HG03196 (cell line): Measurements from ENCODE around the gene SDF4.

Experiments
- ATAC-seq: cut with Tn5 transposase; IDR thresholded peaks from one replicate; pipeline ENCODE4 v1.9.1; 2021; ENCODE audit not compliant: unreplicated experiment

SDF4 gene

GRCh38 chr1:1215080-1215676 lies 16.6 kb downstream of the SDF4 start:
- no peak for ATAC-seq

GRCh38 chr1:1213345-1214265 lies 18.2 kb downstream of the SDF4 start, which contains the start of gene TNFRSF4:
TSS of gene TNFRSF4 (minus strand) at chr1:1214153. CDS start at chr1:1214127, 26 bp downstream.
- no peak for ATAC-seq

- no peak for ATAC-seq
These were observed 18.9 kb downstream of the SDF4 start for GRCh38 chr1:1212780-1213344.

- ATAC-seq, result no peak
These were observed 20.0 kb downstream of the SDF4 start for GRCh38 chr1:1211541-1212441.

- ATAC-seq, result no peak
These were observed 20.9 kb downstream of the SDF4 start for GRCh38 chr1:1210726-1211540.

- no peak for ATAC-seq
These were observed 22.9 kb downstream of the SDF4 start for GRCh38 chr1:1208713-1209433.

- ATAC-seq, result no peak
These were observed 24.3 kb downstream of the SDF4 start for GRCh38 chr1:1207571-1207892.

- ATAC-seq, result no peak
These were observed 24.8 kb downstream of the SDF4 start for GRCh38 chr1:1206966-1207531.

- no peak for ATAC-seq
These were observed 25.3 kb downstream of the SDF4 start, which contains the start of gene TNFRSF18 for GRCh38 chr1:1206376-1206965. TSS of gene TNFRSF18 (minus strand) at chr1:1206592. CDS start at chr1:1206571, 21 bp downstream.

GRCh38 chr1:1205769-1206375 lies 25.9 kb downstream of the SDF4 start:
- no peak for ATAC-seq

- ATAC-seq, result no peak
These were observed 26.6 kb downstream of the SDF4 start for GRCh38 chr1:1204998-1205768.

GRCh38 chr1:1204425-1204920 lies 27.3 kb downstream of the SDF4 start:
- ATAC-seq, result no peak

GRCh38 chr1:1203561-1204424 lies 28.0 kb downstream of the SDF4 start:
- no peak for ATAC-seq

GRCh38 chr1:1202831-1203560 lies 28.8 kb downstream of the SDF4 start:
- no peak for ATAC-seq

- no peak for ATAC-seq
These were observed 30.7 kb downstream of the SDF4 start for GRCh38 chr1:1200876-1201810.
